Urinary bladder (tissue), 4 donors: ENCODE measurements around the gene SLC25A20. TPM values are rescaled to one million over a fixed set of nuclear protein-coding genes. Genes with fewer than 3 reads are reported as not detected.
A peak's percentile ranks its signal among the peaks of the same experiment; 100 is the strongest.
"Not testable (repeated sequence)": the region's sequence is repeated elsewhere in the genome, so short reads cannot be mapped to it uniquely, and the experiment has no call there.

Source experiments
- DNase-seq: peaks from one replicate; pipeline ENCODE4 v3.0.0-alpha.2; 2015; ENCODE audit errors: extremely low spot score
- H3K27ac ChIP-seq: one replicate; pipeline ENCODE4 v1.5.1; 2013; ENCODE audit warnings: low read depth, mild to moderate bottlenecking, moderate library complexity
- H3K36me3 ChIP-seq: one replicate; pipeline ENCODE4 v1.6.1; 2013; ENCODE audit warnings: mild to moderate bottlenecking, moderate library complexity; ENCODE audit not compliant: insufficient read depth
- H3K4me1 ChIP-seq: one replicate; pipeline ENCODE4 v1.6.1; 2013; ENCODE audit warnings: mild to moderate bottlenecking, moderate library complexity; ENCODE audit not compliant: insufficient read depth
- H3K4me3 ChIP-seq: one replicate; pipeline ENCODE4 v1.5.1; 2013; ENCODE audit warnings: low read depth, low read length
- WGBS: extraction: QIAGEN DNeasy Blood & Tissue Kit; methylation state at CpG from one replicate; pipeline ENCODE4 v1.1.7; 2013; 5-methylcytosine and 5-hydroxymethylcytosine counted together
- polyA plus RNA-seq: library from polyadenylated mRNA; stranded (reverse); fragments of 200-250 nt; gene quantifications from one replicate; pipeline ENCODE4 v1.2.3, GENCODE V29; 2013
- total RNA-seq: library from RNA; depleted of rRNA; stranded (reverse); fragments of >200 nt; gene quantifications from one replicate; pipeline ENCODE4 v1.2.3, GENCODE V29; 2014
- donor health status: healthy with polysubstance abuse.
- donor health status: healthy.

The SLC25A20 gene
- total and polyA plus RNA-seq, 2 donors, result 11.0 to 14.1 TPM

- peak; percentile 76 for DNase-seq
- Histone ChIP-seq H3K27ac (peak within 1 kb of the TSS; percentile 93), H3K4me1 (no peaks in the 10 kb centered on the region), H3K4me3 (peak within 1 kb of the TSS; percentile 90), H3K36me3 (no peaks in the 10 kb centered on the region)
- 2% methylated on average over 81 of the region's 81 CpGs for WGBS
Observed at GRCh38 chr3:48847504-48848423, 50.9 kb downstream of the SLC25A20 start, which contains the start of gene PRKAR2A. TSS of gene PRKAR2A (minus strand) at chr3:48847874. CDS start at chr3:48847596, 278 bp downstream.

DNA sequence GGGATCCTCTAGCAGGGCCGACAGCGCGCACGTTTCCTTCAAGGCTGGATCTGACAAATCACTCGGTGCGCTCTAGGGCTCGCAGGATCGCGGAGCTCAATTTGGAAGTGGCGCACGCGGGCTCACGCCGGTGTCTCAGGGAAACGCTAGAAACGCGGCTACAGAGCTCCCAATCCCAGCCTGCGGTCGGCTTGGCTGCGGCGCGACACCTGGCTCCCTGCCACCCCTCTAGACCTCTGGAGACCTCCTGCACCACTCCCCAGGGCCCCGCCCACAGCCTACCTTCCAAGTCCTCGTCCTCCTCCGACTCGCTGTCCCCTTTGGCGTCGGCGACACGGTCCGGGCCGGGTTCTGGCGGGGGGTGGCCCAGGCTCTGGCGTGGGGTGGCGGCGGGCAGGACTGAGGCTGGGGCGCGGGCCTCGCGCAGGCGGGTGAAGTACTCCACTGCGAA is 51.6 kb downstream of the SLC25A20 start:
- H3K36me3 ChIP-seq, result no peaks in the 10 kb centered on the region
- H3K27ac ChIP-seq, result peak overlapping the region; percentile 93
- H3K4me3 ChIP-seq, result peak overlapping the region; percentile 90
- under 1% methylated on average over 42 of the region's 42 CpGs for WGBS
- no peaks in the 10 kb centered on the region for H3K4me1 ChIP-seq
- no peak for DNase-seq

GRCh38 chr3:48845170-48845569 is 53.5 kb downstream of the SLC25A20 start:
- Histone ChIP-seq H3K27ac (peak overlapping the region; percentile 23), H3K4me1 (no peaks in the 10 kb centered on the region), H3K36me3 (no peaks in the 10 kb centered on the region), H3K4me3 (no peak overlapping the region)
- no peak for DNase-seq
- 36% methylated on average over 2 of the region's 2 CpGs for WGBS

DNA sequence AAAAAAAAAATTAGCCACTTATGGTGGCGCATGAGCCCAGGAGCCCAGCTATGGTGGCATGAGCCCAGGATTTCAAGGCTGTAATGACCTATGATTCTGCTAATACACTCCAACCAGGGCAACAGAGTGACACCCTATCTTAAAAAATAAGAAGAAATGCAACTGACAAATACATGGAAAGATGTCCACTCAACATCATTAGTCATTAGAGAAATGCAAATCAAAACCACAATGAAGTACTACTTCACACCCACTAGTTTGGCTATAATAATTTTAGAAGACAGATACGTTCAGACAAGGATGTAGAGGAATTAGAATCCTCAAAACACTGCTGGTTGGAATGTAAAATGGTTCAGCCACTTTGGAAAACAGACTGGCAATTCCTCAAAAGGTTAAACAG is 61.5 kb downstream of the SLC25A20 start:
- no peak for DNase-seq
- Histone ChIP-seq H3K4me3 (no peak overlapping the region), H3K4me1 (no peaks in the 10 kb centered on the region), H3K36me3 (peaks cover 1% of the 10 kb centered on the region), H3K27ac (no peak overlapping the region)
- 79% methylated on average over 2 of the region's 2 CpGs for WGBS

GRCh38 chr3:48835650-48836366 is 62.9 kb downstream of the SLC25A20 start:
- no peak for DNase-seq
- WGBS, result 94% methylated on average over 11 of the region's 11 CpGs
- Histone ChIP-seq H3K4me1 (peaks cover 1% of the 10 kb centered on the region), H3K27ac (no peak overlapping the region), H3K4me3 (no peak overlapping the region), H3K36me3 (peaks cover 1% of the 10 kb centered on the region)

- H3K4me3 ChIP-seq, result no peak overlapping the region
- peaks cover 1% of the 10 kb centered on the region for H3K4me1 ChIP-seq
- DNase-seq, result no peak
- peaks cover 1% of the 10 kb centered on the region for H3K36me3 ChIP-seq
- no peak overlapping the region for H3K27ac ChIP-seq
Observed at GRCh38 chr3:48832684-48833083, 66.0 kb downstream of the SLC25A20 start.

DNA sequence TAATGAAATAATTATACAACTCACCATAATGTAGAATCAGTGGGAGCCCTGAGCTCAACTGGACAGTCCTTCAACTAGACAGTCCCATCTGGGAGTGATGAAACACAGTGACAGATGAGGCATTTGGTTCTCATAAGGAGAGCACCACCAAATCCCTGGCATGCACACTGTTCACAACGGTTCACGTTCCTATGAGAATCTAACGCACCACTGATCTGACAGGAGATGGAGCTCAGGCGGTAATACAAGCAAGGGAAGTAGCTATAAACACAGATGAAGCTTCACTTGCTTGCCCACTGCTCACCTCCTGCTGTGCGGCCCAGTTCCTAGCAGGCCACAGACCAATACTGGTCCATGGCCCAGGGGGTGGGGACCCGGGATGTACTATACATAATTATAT is 68.0 kb downstream of the SLC25A20 start:
- H3K4me1 ChIP-seq, result peaks cover 1% of the 10 kb centered on the region
- 63% methylated on average over 6 of the region's 6 CpGs for WGBS
- H3K4me3 ChIP-seq, result no peak overlapping the region
- H3K36me3 ChIP-seq, result peaks cover 1% of the 10 kb centered on the region
- no peak overlapping the region for H3K27ac ChIP-seq
- DNase-seq, result no peak

- H3K4me3 ChIP-seq, H3K4me1 ChIP-seq, DNase-seq, H3K36me3 ChIP-seq, H3K27ac ChIP-seq: not testable (repeated sequence)
- 96% methylated on average over 11 of the region's 11 CpGs for WGBS
Observed at GRCh38 chr3:48829525-48829924, 69.2 kb downstream of the SLC25A20 start.

DNA sequence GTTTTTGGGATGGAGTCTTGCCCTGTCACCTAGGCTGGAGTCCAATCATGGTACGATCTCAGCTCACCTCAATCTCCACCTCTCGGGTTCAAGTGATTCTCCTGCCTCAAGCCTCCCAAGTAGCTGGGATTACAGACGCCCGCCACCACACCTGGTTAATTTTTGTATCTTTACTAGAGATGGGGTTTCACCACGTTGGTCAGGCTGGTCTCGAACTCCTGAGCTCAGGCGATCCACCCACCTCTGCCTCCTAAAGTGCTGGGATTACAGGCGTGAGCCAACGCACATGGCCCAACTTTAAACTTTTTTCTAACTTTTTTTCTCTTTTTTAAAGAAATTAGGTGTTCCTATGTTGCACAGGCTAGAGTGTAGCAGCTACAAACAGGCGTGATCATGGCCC is 70.8 kb downstream of the SLC25A20 start:
- 92% methylated on average over 10 of the region's 10 CpGs for WGBS
- H3K27ac ChIP-seq, H3K36me3 ChIP-seq, H3K4me3 ChIP-seq, DNase-seq, H3K4me1 ChIP-seq: not testable (repeated sequence)

- H3K4me3 ChIP-seq, result no peak overlapping the region
- WGBS, result 63% methylated on average over 2 of the region's 2 CpGs
- H3K36me3 ChIP-seq, result peaks cover 2% of the 10 kb centered on the region
- H3K4me1 ChIP-seq, result peaks cover 1% of the 10 kb centered on the region
- no peak for DNase-seq
- no peak overlapping the region for H3K27ac ChIP-seq
Observed at GRCh38 chr3:48826451-48826850, 72.2 kb downstream of the SLC25A20 start.

GRCh38 chr3:48820612-48821324 is 77.9 kb downstream of the SLC25A20 start:
- no peak for DNase-seq
- Histone ChIP-seq H3K27ac (no peak overlapping the region), H3K4me3 (no peak overlapping the region), H3K36me3 (peaks cover 2% of the 10 kb centered on the region), H3K4me1 (no peaks in the 10 kb centered on the region)
- 76% methylated on average over 2 of the region's 2 CpGs for WGBS

DNA sequence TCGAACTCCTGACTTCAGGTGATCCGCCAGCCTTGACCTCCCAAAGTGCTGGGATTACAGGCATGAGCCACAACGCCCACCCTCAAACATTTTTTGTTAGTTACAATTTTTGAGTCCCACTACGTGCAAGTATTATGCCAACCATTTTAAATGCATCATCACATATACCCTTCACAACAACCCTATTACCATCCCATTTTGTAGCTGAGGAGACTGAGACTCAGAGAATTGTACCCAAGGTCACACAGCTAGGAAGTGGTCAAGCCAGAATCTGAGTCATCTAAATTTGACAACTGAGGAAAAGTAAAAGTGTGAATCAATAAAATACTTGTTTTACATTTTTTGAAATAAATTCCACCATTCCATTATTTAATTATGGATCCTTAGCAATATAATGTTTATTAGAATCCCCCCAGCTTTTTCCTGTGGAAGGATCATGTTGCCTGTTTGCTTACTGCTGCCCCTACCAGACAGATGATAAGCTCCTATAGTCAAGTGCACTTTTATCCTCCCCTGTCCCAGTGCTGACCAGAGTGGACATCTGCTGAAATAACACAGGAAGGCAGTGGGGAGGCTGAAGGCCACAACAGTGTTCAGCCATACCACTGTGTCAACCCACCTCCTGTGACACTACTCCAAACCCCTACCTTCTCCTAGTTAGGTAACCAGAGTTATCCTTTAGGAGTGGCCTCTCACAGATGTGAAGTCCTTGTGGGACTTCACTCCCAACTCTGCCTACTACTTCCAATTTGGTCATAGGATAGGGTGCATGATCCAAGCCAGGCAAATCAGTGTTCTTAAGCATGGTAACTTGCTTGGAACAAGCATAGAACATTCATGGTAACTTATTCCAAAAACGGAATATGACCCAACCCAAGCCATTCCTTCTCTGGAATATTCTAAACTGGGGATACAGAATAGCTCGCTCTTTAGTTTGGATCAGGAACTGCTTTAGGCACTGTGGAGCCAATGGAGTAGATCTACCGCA is 79.2 kb downstream of the SLC25A20 start:
- Histone ChIP-seq H3K36me3 (peaks cover 2% of the 10 kb centered on the region), H3K27ac (no peak overlapping the region), H3K4me3 (no peak overlapping the region), H3K4me1 (no peaks in the 10 kb centered on the region)
- 98% methylated on average over 7 of the region's 7 CpGs for WGBS
- DNase-seq, result no peak
